Endothelial cell of umbilical vein (primary cell): Measurements from ENCODE around the gene SLTM. TPM values are rescaled to one million over a fixed set of nuclear protein-coding genes. Genes with fewer than 3 reads are reported as not detected.
"Not testable (repeated sequence)": the region's sequence is repeated elsewhere in the genome, so short reads cannot be mapped to it uniquely, and the experiment has no call there.

Source experiments
- BruUV-seq: library from RNA; stranded (reverse); fragments of 400-500 nt; replicated peaks from 2 replicates; lab custom pipeline; 2021; lab: Mats Ljungman, UMichigan
- CTCF ChIA-PET: fragments of 300-600, 350-600 bp; sonication (Branson Sonifier 250); formaldehyde crosslinking; loops from one replicate; lab custom pipeline; 2021; ENCODE audit warnings: antibody characterized with exemption, inconsistent platforms; lab: Charles Lee
- POLR2A ChIA-PET: fragments of 300-600, 350-600 bp; sonication (Branson Sonifier 250); formaldehyde crosslinking; loops from one replicate; lab custom pipeline; 2021; ENCODE audit warnings: antibody characterized with exemption, inconsistent platforms; lab: Charles Lee
- DNase-seq: peaks from one replicate; pipeline ENCODE4 v3.0.0-alpha.2; 2011; ENCODE audit warnings: low read depth, low spot score
- FAIRE-seq: peaks from 2 replicates; lab custom pipeline; 2011; peaks lifted over from hg19 to GRCh38; lab: Jason Lieb, UNC
- H2AFZ ChIP-seq: 2 replicates; pipeline ENCODE4 v1.6.0; 2012; ENCODE audit warnings: low read depth, low read length, control low read depth, inconsistent platforms
- H3K27ac ChIP-seq: 2 replicates; pipeline ENCODE4 v1.5.1; 2011; ENCODE audit warnings: low read depth, mild to moderate bottlenecking, control low read depth, low read length, moderate library complexity; ENCODE audit not compliant: insufficient read depth
- H3K27me3 ChIP-seq, 2 experiments: 2 replicates each; pipeline versions ENCODE4 v1.6.0 to v1.6.1; 2011; ENCODE audit warnings: low read length in 2 of 2, mixed read lengths in 1 of 2; ENCODE audit not compliant: control insufficient read depth in 2 of 2, insufficient read depth in 2 of 2
- H3K36me3 ChIP-seq, 2 experiments: 2 replicates in 1 of 2; 3 replicates in 1 of 2; pipeline ENCODE4 v1.5.1; 2011; ENCODE audit warnings: low read length in 2 of 2, mild to moderate bottlenecking in 1 of 2, moderate library complexity in 1 of 2; ENCODE audit not compliant: control insufficient read depth in 2 of 2, insufficient read depth in 2 of 2; ENCODE audit errors: extremely low read depth in 1 of 2
- H3K4me1 ChIP-seq: 3 replicates; pipeline ENCODE4 v1.5.1; 2011; ENCODE audit warnings: mild to moderate bottlenecking, low read length; ENCODE audit not compliant: control insufficient read depth, insufficient read depth; ENCODE audit errors: extremely low read depth
- H3K4me2 ChIP-seq: 2 replicates; pipeline ENCODE4 v1.6.1; 2011; ENCODE audit warnings: low read length, control low read depth, mixed read lengths; ENCODE audit not compliant: insufficient read depth
- H3K4me3 ChIP-seq, 3 experiments: fragments of 200-600 bp in 1 of 3; sonication (generic), shearing (Covaris generic) in 1 of 3; replicated peaks in 1 of 3; 2 replicates each; pipeline ENCODE4 v1.5.1; 2011 to 2016; ENCODE audit warnings: control low read depth in 3 of 3, low read length in 3 of 3, mild to moderate bottlenecking in 2 of 3, inconsistent platforms in 1 of 3, low read depth in 1 of 3, moderate library complexity in 1 of 3; ENCODE audit not compliant: insufficient read depth in 1 of 3
- H3K79me2 ChIP-seq: 2 replicates; pipeline ENCODE4 v1.6.0; 2012; ENCODE audit warnings: low read length, inconsistent platforms; ENCODE audit not compliant: control insufficient read depth, insufficient read depth
- H3K9ac ChIP-seq: replicated peaks from 2 replicates; pipeline ENCODE3; 2011; ENCODE audit warnings: low read length, control low read depth; ENCODE audit not compliant: insufficient read depth; ENCODE audit errors: extremely low read depth
- H3K9me1 ChIP-seq: replicated peaks from 3 replicates; pipeline ENCODE4 v1.6.0; 2011; ENCODE audit warnings: mild to moderate bottlenecking, low read length; ENCODE audit not compliant: control insufficient read depth, insufficient read depth; ENCODE audit errors: extremely low read depth
- H3K9me3 ChIP-seq: replicated peaks from 2 replicates; pipeline ENCODE4 v1.5.1; 2012; ENCODE audit warnings: low read length, inconsistent platforms; ENCODE audit not compliant: control insufficient read depth, insufficient read depth
- H4K20me1 ChIP-seq: replicated peaks from 2 replicates; pipeline ENCODE3; 2011; ENCODE audit warnings: mild to moderate bottlenecking, low read length; ENCODE audit not compliant: control insufficient read depth, insufficient read depth; ENCODE audit errors: extremely low read depth
- EZH2 ChIP-seq: IDR thresholded peaks from 2 replicates; pipeline ENCODE4 v1.6.1; 2012; ENCODE audit warnings: borderline replicate concordance, low read depth, mild to moderate bottlenecking, moderate library complexity, low read length, inconsistent platforms; ENCODE audit not compliant: severe bottlenecking
- FOS ChIP-seq: IDR thresholded peaks from 2 replicates; pipeline ENCODE4 v1.6.1; 2011; ENCODE audit warnings: mild to moderate bottlenecking, low read length, moderate library complexity, borderline replicate concordance; ENCODE audit not compliant: insufficient read depth
- GATA2 ChIP-seq: IDR thresholded peaks from 2 replicates; pipeline ENCODE4 v1.7.0; 2011; ENCODE audit warnings: low read depth, mild to moderate bottlenecking, moderate library complexity, mixed read lengths, low read length; ENCODE audit not compliant: insufficient read length, insufficient read depth
- JUN ChIP-seq: IDR thresholded peaks from 2 replicates; pipeline ENCODE4 v1.6.1; 2011; ENCODE audit warnings: borderline replicate concordance, low read depth; ENCODE audit not compliant: insufficient read length, insufficient read depth
- MYC ChIP-seq: IDR thresholded peaks from one replicate; pipeline ENCODE4 v1.6.1; 2011; ENCODE audit warnings: mild to moderate bottlenecking, low read depth, low read length
- POLR2A ChIP-seq: IDR thresholded peaks from 2 replicates; pipeline ENCODE4 v1.6.1; 2012; ENCODE audit warnings: low read depth, mild to moderate bottlenecking, control low read depth, low read length
- dilution Hi-C: fragments of 300-500 bp; cut with MboI; formaldehyde crosslinking; loops from one replicate; pipeline ENCODE4 v1.15.0; 2019; ENCODE audit warnings: low sequenced_read_pairs; ENCODE audit not compliant: extremely low pct_ligation_motif_present
- intact Hi-C: fragments of 100-400 bp; cut with micrococcal nuclease; formaldehyde crosslinking; loops from one replicate; pipeline ENCODE4 v1.10.0; 2022
- polyA plus RNA-seq, 4 experiments: library from polyadenylated mRNA; depleted of rRNA in 3 of 4; stranded (reverse) in 3 of 4; unstranded in 1 of 4; fragments of >200 nt; gene quantifications; 2 replicates each; pipeline versions ENCODE4 v1.2.1 to v1.2.3, GENCODE V29; 2011 to 2012; ENCODE audit warnings: missing spikeins in 1 of 4
- total RNA-seq: library from RNA; stranded (reverse); gene quantifications from 2 replicates; pipeline ENCODE4 v1.2.3, GENCODE V29; 2021
- TF ChIP-seq, protein P1 (sequence below): IDR thresholded peaks from 2 replicates; pipeline ENCODE4 v1.6.1; 2011; ENCODE audit not compliant: insufficient read depth, insufficient read length

The SLTM gene
- total and polyA plus RNA-seq, 2 donors (not counting 3 experiments of a cell fraction or from before 2014, with no cell fraction given) = 28.1 to 93.0 TPM

DNA sequence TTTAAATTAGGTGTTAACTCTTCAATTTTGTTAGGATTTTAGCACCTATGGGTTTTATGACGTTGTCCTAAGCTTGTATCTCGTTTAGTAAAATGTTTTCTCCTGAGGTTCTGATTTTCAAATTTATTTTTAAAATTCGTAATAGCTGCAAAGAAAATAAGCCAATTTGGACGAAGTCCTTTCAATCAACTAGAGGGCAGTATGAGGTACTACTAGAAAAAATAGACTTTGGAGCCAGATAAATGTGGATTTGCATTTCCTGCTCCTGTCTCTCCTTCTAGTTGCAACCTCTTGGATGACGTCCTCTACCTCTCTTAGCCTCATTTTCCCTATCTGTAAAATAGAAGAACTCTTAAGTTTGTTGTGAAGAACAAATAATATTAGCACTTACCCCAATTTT lies 81.1 kb downstream of the SLTM start:
- intact Hi-C loops (no loop called here), dilution Hi-C loops (no loop called here)
- Histone ChIP-seq H3K9ac (no peak overlapping the region), H3K9me1 (no peaks in the 10 kb centered on the region), H4K20me1 (no peaks in the 10 kb centered on the region), H3K36me3 (no peaks in the 10 kb centered on the region), H3K4me3 (no peak overlapping the region), H3K9me3 (no peaks in the 10 kb centered on the region), H3K4me2 (no peak overlapping the region), H3K4me1 (no peaks in the 10 kb centered on the region), H3K27me3 (no peaks in the 10 kb centered on the region), H3K79me2 (no peaks in the 10 kb centered on the region), H2AFZ (no peak overlapping the region), H3K27ac (no peak overlapping the region)
- DNase-seq (no peak), FAIRE-seq (no peak)
- BruUV-seq = no TSS peak
- POLR2A ChIA-PET = no interaction called here
- no peak for TF ChIP-seq JUN
- TF ChIP-seq GATA2 = no peak
- TF ChIP-seq, protein P1, sequence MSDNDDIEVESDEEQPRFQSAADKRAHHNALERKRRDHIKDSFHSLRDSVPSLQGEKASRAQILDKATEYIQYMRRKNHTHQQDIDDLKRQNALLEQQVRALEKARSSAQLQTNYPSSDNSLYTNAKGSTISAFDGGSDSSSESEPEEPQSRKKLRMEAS = no peak
- TF ChIP-seq EZH2 = no peak
- no peak for TF ChIP-seq POLR2A
- no peak for TF ChIP-seq MYC
- TF ChIP-seq FOS = no peak
- CTCF ChIA-PET = interaction anchor here (1.3 kb wide), 1 partner anchor 82 kb away, joined by 4 read pairs; the partner anchor contains the start of gene MINDY2

DNA sequence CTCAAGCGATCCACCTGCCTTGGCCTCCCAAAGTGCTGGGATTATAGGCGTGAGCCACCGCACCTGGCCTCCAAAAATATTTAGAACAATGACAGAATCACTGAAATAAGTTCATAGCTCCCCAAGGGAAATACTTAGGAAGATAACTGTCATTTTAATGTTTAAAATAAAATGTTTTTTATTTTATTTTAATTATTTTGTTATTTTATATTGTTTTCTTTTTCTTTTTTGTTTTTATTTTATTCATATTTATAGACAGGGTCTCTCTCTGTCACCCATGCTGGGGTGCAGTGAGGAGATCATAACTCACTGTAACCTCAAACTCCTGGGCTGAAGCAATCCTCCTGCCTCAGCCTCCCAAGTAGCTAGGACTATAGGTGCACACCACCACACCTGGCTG lies 82.3 kb downstream of the SLTM start:
- POLR2A ChIA-PET, H3K27me3 ChIP-seq, H3K4me3 ChIP-seq, H3K36me3 ChIP-seq, FAIRE-seq, H3K4me2 ChIP-seq, H3K27ac ChIP-seq, H4K20me1 ChIP-seq, dilution Hi-C loops, H2AFZ ChIP-seq, DNase-seq, intact Hi-C loops, H3K79me2 ChIP-seq, H3K9me1 ChIP-seq, H3K9me3 ChIP-seq, H3K9ac ChIP-seq, BruUV-seq, H3K4me1 ChIP-seq: not testable (repeated sequence)
- CTCF ChIA-PET = interaction anchor here (1.8 kb wide), 1 partner anchor 11 kb away, joined by 4 read pairs; no protein-coding TSS in a partner anchor
